Tibial nerve (tissue), 4 donors: ENCODE results near the gene PCSK6. TPM values are rescaled to one million over a fixed set of nuclear protein-coding genes. Genes with fewer than 3 reads are reported as not detected.

ENCODE experiments used
- DNase-seq, 2 donors: peaks; one replicate each; pipeline ENCODE4 v3.0.0-alpha.2; 2019; ENCODE audit warnings: low spot score in 2 of 2
- H3K27ac ChIP-seq, 4 donors: fragments of 200-600 bp; sonication (generic) in 3 of 4; one replicate each; pipeline ENCODE4 v1.5.1; 2017 to 2019; ENCODE audit warnings: mild to moderate bottlenecking in 1 of 4
- H3K27me3 ChIP-seq, 2 donors: fragments of 200-600 bp; sonication (generic) in 1 of 2; one replicate each; pipeline versions ENCODE4 v1.5.1 to v1.6.0; 2017 to 2019
- H3K36me3 ChIP-seq, 3 donors: fragments of 200-600 bp; sonication (generic); one replicate each; pipeline ENCODE4 v1.5.1; 2018 to 2019
- H3K4me1 ChIP-seq, 4 donors: fragments of 200-600 bp; sonication (generic) in 3 of 4; one replicate each; pipeline ENCODE4 v1.5.1; 2017 to 2019
- H3K4me3 ChIP-seq, 4 donors: fragments of 200-600 bp; sonication (generic) in 3 of 4; one replicate each; pipeline ENCODE4 v1.5.1; 2017 to 2019; ENCODE audit warnings: mild to moderate bottlenecking in 1 of 4, moderate library complexity in 1 of 4
- H3K9me3 ChIP-seq, 4 donors: fragments of 200-600 bp; sonication (generic) in 3 of 4; one replicate each; pipeline ENCODE4 v1.5.1; 2017 to 2019
- CTCF ChIP-seq, 5 experiments: fragments of 200-600 bp in 3 of 5; fragments of 450-650 bp in 2 of 5; sonication (generic) in 3 of 5; IDR thresholded peaks; one replicate each; pipeline ENCODE4 v1.5.1; 2016 to 2019; ENCODE audit warnings: antibody characterized with exemption in 5 of 5, mild to moderate bottlenecking in 3 of 5, moderate library complexity in 2 of 5
- EP300 ChIP-seq, 2 donors: sonication (generic); formaldehyde crosslinking; IDR thresholded peaks; one replicate each; pipeline ENCODE4 v1.6.1; 2017; ENCODE audit warnings: antibody characterized with exemption in 2 of 2, mild to moderate bottlenecking in 1 of 2
- POLR2A ChIP-seq, 2 donors: fragments of 450-650 bp; IDR thresholded peaks; one replicate each; pipeline ENCODE4 v1.6.1; 2017; ENCODE audit warnings: antibody characterized with exemption in 2 of 2, mild to moderate bottlenecking in 2 of 2, moderate library complexity in 2 of 2
- WGBS, 2 donors: methylation state at CpG; one replicate each; pipeline ENCODE4 v1.1.5; 2018; 5-methylcytosine and 5-hydroxymethylcytosine counted together
- total RNA-seq, 4 donors: library from RNA; depleted of rRNA; stranded (reverse); fragments of >200 nt; gene quantifications; one replicate each; pipeline ENCODE4 v1.1.0, GENCODE V29; 2016

PCSK6 gene
- total RNA-seq, 4 donors from 2014 or later = 8.5 to 27.0 (median 13.2) TPM

- no peak for DNase-seq
- H3K27ac ChIP-seq = no peak overlapping the region
- no peaks in the 10 kb centered on the region for H3K36me3 ChIP-seq
- 88 to 89% methylated on average over 17 of the region's 17 CpGs for WGBS, 2 donors
- no peaks in the 10 kb centered on the region for H3K4me1 ChIP-seq
- TF ChIP-seq EP300 (IDR thresholded peaks at IDR 0.05) (no peak), POLR2A (IDR thresholded peaks at IDR 0.05) (no peak), CTCF (IDR thresholded peaks at IDR 0.05) (no peak)
- no peaks in the 10 kb centered on the region for H3K9me3 ChIP-seq
- H3K4me3 ChIP-seq = no peak overlapping the region
- peaks cover 0 to 4% of the 10 kb centered on the region in 2 donors for H3K27me3 ChIP-seq
Measured at GRCh38 chr15:101481917-101482525, 7.5 kb downstream of the PCSK6 start.

DNA sequence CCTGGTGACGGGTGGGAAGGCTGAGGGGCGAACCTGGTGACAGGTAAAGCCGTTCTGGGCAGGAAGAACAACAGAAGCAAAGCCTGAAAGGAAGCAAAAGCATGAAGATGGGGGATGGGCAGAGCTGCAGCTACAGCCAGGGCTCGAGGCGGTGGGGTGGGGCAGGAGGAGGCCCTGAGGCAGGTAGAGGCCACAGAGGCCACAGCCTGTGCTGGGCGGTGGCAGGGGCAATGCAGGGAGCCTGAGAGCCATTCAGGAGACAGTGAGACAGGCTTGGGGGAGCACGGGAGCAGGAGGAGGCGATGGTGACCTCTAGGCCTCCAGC, 8.2 kb downstream of the PCSK6 start:
- no peaks in the 10 kb centered on the region for H3K27me3 ChIP-seq
- H3K4me1 ChIP-seq = no peaks in the 10 kb centered on the region
- no peaks in the 10 kb centered on the region for H3K36me3 ChIP-seq
- 83 to 88% methylated on average over 8 of the region's 8 CpGs for WGBS, 2 donors
- no peak overlapping the region for H3K4me3 ChIP-seq
- H3K27ac ChIP-seq = no peak overlapping the region
- TF ChIP-seq CTCF (IDR thresholded peaks at IDR 0.05) (no peak), POLR2A (IDR thresholded peaks at IDR 0.05) (no peak), EP300 (IDR thresholded peaks at IDR 0.05) (no peak)
- no peaks in the 10 kb centered on the region for H3K9me3 ChIP-seq
- DNase-seq = no peak

- H3K4me3 ChIP-seq = no peak overlapping the region
- H3K27ac ChIP-seq = no peak overlapping the region
- no peaks in the 10 kb centered on the region for H3K36me3 ChIP-seq
- H3K4me1 ChIP-seq = no peaks in the 10 kb centered on the region
- H3K9me3 ChIP-seq = no peaks in the 10 kb centered on the region
- no peak for DNase-seq
- 90 to 91% methylated on average over 22 to 23 of the region's 23 CpGs for WGBS, 2 donors
- H3K27me3 ChIP-seq = no peaks in the 10 kb centered on the region
- TF ChIP-seq EP300 (IDR thresholded peaks at IDR 0.05) = no peak
- TF ChIP-seq CTCF (IDR thresholded peaks at IDR 0.05) = no peak
- TF ChIP-seq POLR2A (IDR thresholded peaks at IDR 0.05) = no peak
Measured at GRCh38 chr15:101480613-101481380, 8.7 kb downstream of the PCSK6 start.

DNA sequence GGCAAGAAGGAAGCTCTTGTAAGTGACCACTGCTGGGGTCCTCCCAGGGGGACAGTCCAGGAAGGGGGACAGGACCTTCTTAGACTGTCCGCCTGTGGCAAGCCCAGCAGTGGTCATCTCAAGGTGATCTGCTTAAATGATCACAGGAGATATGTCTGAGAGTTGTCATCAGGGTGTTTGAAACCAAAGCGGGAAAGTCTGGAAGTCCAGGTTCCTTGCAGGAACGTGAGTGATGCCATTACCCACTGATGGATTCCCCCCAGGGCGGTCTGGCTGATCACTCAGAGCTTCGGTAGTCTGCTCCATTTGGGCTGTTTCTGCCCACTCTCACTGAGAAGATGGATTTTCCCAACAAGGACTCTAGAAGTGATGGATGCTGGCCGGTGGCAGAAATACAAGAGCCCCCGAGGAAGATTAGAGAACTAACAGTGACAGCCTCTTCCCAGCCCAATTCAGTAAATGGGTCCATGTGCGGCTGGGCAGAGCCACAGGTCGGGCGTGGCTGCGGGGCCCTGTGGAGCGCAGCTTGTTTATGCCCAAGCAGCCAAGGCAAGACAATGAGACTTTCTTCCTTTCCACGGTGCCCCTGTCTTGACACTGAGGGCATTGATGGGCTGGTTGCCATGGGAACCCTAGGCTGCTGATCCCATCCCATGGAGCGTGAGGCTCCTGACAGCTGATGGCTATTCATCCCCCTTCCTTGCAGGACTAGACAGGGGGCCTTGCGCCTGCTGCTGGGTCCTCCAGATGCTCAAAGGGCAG, 9.5 kb downstream of the PCSK6 start:
- no peaks in the 10 kb centered on the region for H3K4me1 ChIP-seq
- H3K4me3 ChIP-seq = no peak overlapping the region
- H3K36me3 ChIP-seq = no peaks in the 10 kb centered on the region
- 75 to 76% methylated on average over 11 to 14 of the region's 15 CpGs for WGBS, 2 donors
- TF ChIP-seq EP300 (IDR thresholded peaks at IDR 0.05) (no peak), CTCF (IDR thresholded peaks at IDR 0.05) (no peak), POLR2A (IDR thresholded peaks at IDR 0.05) (no peak)
- no peaks in the 10 kb centered on the region for H3K9me3 ChIP-seq
- H3K27ac ChIP-seq = no peak overlapping the region
- DNase-seq = no peak
- no peaks in the 10 kb centered on the region for H3K27me3 ChIP-seq

GRCh38 chr15:101479342-101479845, 10.1 kb downstream of the PCSK6 start:
- DNase-seq = no peak
- TF ChIP-seq POLR2A (IDR thresholded peaks at IDR 0.05) = no peak
- TF ChIP-seq CTCF (IDR thresholded peaks at IDR 0.05) = no peak
- no peak for TF ChIP-seq EP300 (IDR thresholded peaks at IDR 0.05)
- 83 to 87% methylated on average over 11 of the region's 11 CpGs for WGBS, 2 donors
- Histone ChIP-seq H3K27ac (no peak overlapping the region), H3K4me3 (no peak overlapping the region), H3K4me1 (no peaks in the 10 kb centered on the region), H3K27me3 (no peaks in the 10 kb centered on the region), H3K9me3 (no peaks in the 10 kb centered on the region), H3K36me3 (no peaks in the 10 kb centered on the region)
